Measurements from ENCODE around the gene RNASE12.

The RNASE12 gene

DNA sequence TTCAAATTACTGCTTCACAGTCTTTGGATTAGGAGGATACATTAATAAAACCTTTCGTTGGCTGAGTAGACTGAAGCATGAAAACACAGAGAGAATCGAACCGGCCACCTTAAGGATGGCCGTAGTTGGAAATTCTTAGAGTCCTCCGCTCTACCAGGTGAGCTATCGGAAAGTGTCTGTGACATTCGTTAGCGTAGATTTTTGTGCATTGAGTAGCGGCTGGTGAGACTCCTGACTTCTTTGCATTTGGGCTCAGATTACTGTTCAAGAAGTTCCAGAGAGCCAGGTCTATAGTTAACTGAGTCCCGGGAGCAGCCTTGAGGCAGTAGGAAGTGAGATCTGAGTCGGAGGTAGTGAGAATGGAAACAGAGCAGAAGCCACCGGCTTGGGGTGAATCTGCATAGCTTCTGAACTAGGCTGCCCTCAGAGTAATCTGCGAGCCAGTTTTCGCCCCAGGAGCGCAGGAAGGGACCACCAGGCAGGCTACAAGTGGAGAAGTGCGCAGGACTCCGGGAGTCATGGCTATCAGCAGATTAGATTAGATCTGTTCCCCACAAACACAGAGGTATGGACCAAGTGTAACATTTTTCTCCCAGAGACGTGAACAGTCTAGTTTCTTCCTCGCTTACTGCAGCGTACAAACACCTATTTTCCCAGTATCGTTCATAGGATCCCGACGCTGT, 39.3 kb upstream of the RNASE12 start:
- CTCF ChIA-PET, result interaction anchor here (0.6 to 2.3 kb wide), 6 partner anchors 17 to 157 kb away, joined by 3 to 15 read pairs (median 4); no protein-coding TSS in a partner anchor
- POLR2A ChIA-PET, result interaction anchor here (0.9 to 3.8 kb wide), 7 partner anchors 10 to 52 kb away, joined by 4 to 80 read pairs (median 9); partner anchors contain the start of gene RNASE4
- TF ChIP-seq SP1 (IDR thresholded peaks at IDR 0.05), result no peak
- no peak for TF ChIP-seq NFRKB (IDR thresholded peaks at IDR 0.05)
- TF ChIP-seq CTBP1 (IDR thresholded peaks at IDR 0.05; ENCODE audit: borderline replicate concordance), result no peak
- TF ChIP-seq FOXK2 (IDR thresholded peaks at IDR 0.05), result no peak
- no peak for TF ChIP-seq TARDBP (IDR thresholded peaks at IDR 0.05)
- no peak for TF ChIP-seq FOXA1 (IDR thresholded peaks at IDR 0.05)
- no peak for TF ChIP-seq SUZ12 (IDR thresholded peaks at IDR 0.05)
- TF ChIP-seq LEF1 (IDR thresholded peaks at IDR 0.05; ENCODE audit: borderline replicate concordance), result no peak
- TF ChIP-seq ZNF384 (IDR thresholded peaks at IDR 0.05), result no peak
- no peak for TF ChIP-seq PKNOX1 (IDR thresholded peaks at IDR 0.05)
- no peak for TF ChIP-seq L3MBTL2 (conservative IDR thresholded peaks at IDR 0.05)
- TF ChIP-seq BHLHE40 (IDR thresholded peaks at IDR 0.05; ENCODE audit: borderline replicate concordance), result no peak
- TF ChIP-seq ELF4 (IDR thresholded peaks at IDR 0.05), result no peak
- no peak for TF ChIP-seq FOXM1 (IDR thresholded peaks at IDR 0.05; ENCODE audit: borderline replicate concordance)
- DNase-seq (ENCODE audit: extremely low spot score), result peak; percentile 51

DNA sequence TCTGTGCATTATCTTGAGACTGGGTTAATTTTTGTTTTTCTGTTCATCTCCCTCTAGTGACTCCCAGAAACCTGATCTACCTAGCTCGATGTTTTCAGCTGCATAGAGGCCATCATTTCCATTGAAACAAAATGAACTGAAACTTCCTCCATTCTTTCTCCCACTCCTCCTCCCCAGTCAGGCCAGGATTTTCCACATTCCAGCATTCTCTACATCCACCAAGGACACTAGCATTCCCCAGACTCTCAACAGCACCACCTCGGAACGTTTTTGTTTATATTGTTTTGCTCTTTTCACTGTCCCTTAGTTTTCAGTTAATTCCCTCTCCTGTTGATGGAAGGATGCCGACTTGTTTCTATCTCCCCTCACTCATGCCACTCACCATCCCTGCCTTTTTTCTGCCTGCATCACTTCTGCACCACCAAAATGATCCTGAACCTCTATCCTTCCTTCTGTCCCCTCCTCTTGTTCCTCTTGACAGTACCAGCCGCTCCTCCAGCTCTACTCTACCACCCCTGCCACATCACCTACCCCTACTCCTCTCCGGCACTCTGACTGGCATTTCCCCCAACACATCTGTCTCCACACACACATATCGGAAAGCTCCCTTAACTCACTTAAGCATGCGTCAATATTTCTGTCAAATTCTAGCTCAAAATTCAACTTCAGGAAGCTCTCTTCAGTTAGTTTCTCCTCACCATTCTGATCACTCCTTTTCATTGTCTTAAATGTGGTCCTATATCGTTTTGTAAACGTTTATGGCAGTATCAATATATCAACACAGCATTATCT, 37.1 kb upstream of the RNASE12 start:
- CTCF ChIA-PET, result interaction anchor here (0.7 kb wide), 1 partner anchor 342 kb away, joined by 4 read pairs; no protein-coding TSS in a partner anchor
- POLR2A ChIA-PET, result interaction anchor here (0.9 to 1.6 kb wide), 3 partner anchors 54 to 63 kb away, joined by 3 to 9 read pairs (median 6); partner anchors contain the start of gene RNASE4
- TF ChIP-seq NFRKB (IDR thresholded peaks at IDR 0.05) (no peak), L3MBTL2 (conservative IDR thresholded peaks at IDR 0.05) (no peak), PKNOX1 (IDR thresholded peaks at IDR 0.05) (no peak)
- DNase-seq (ENCODE audit: extremely low spot score), result no peak

GRCh38 chr14:20627346-20628027, 36.3 kb upstream of the RNASE12 start:
- TF ChIP-seq FOXM1 (IDR thresholded peaks at IDR 0.05; ENCODE audit: borderline replicate concordance), result no peak
- TF ChIP-seq NFRKB (IDR thresholded peaks at IDR 0.05), result no peak
- no peak for TF ChIP-seq HDGF (IDR thresholded peaks at IDR 0.05; ENCODE audit: borderline replicate concordance)
- TF ChIP-seq CTBP1 (IDR thresholded peaks at IDR 0.05; ENCODE audit: borderline replicate concordance), result no peak
- TF ChIP-seq SUZ12 (IDR thresholded peaks at IDR 0.05), result no peak
- TF ChIP-seq ZNF384 (IDR thresholded peaks at IDR 0.05), result no peak
- no peak for TF ChIP-seq FOXA1 (IDR thresholded peaks at IDR 0.05)
- TF ChIP-seq TARDBP (IDR thresholded peaks at IDR 0.05), result no peak
- no peak for TF ChIP-seq ARNT (IDR thresholded peaks at IDR 0.05)
- no peak for TF ChIP-seq PKNOX1 (IDR thresholded peaks at IDR 0.05)
- TF ChIP-seq L3MBTL2 (conservative IDR thresholded peaks at IDR 0.05), result no peak
- TF ChIP-seq FOXK2 (IDR thresholded peaks at IDR 0.05), result no peak
- CTCF ChIA-PET, result no interaction called here
- POLR2A ChIA-PET, result interaction anchor here (0.9 to 1.6 kb wide), 3 partner anchors 54 to 63 kb away, joined by 3 to 9 read pairs (median 6); partner anchors contain the start of gene RNASE4
- no peak for DNase-seq (ENCODE audit: extremely low spot score)

- TF ChIP-seq NFRKB (IDR thresholded peaks at IDR 0.05) (no peak), HDGF (IDR thresholded peaks at IDR 0.05; ENCODE audit: borderline replicate concordance) (no peak), PKNOX1 (IDR thresholded peaks at IDR 0.05) (no peak), FOXK2 (IDR thresholded peaks at IDR 0.05) (no peak), ELF4 (IDR thresholded peaks at IDR 0.05) (no peak), FOXM1 (IDR thresholded peaks at IDR 0.05; ENCODE audit: borderline replicate concordance) (no peak), ZNF384 (IDR thresholded peaks at IDR 0.05) (no peak), CTBP1 (IDR thresholded peaks at IDR 0.05; ENCODE audit: borderline replicate concordance) (no peak), SUZ12 (IDR thresholded peaks at IDR 0.05) (no peak), ARNT (IDR thresholded peaks at IDR 0.05) (no peak), L3MBTL2 (conservative IDR thresholded peaks at IDR 0.05) (no peak), FOXA1 (IDR thresholded peaks at IDR 0.05) (no peak), SP1 (IDR thresholded peaks at IDR 0.05) (no peak), BHLHE40 (IDR thresholded peaks at IDR 0.05; ENCODE audit: borderline replicate concordance) (no peak), TARDBP (IDR thresholded peaks at IDR 0.05) (no peak), LEF1 (IDR thresholded peaks at IDR 0.05; ENCODE audit: borderline replicate concordance) (no peak)
- no peak for DNase-seq (ENCODE audit: extremely low spot score)
- CTCF ChIA-PET, result interaction anchor here (0.6 kb wide), 1 partner anchor 28 kb away, joined by 3 read pairs; no protein-coding TSS in a partner anchor
- POLR2A ChIA-PET, result no interaction called here
Observed at GRCh38 chr14:20626274-20626673, 35.1 kb upstream of the RNASE12 start.

Data from HEK293T (cell line).